ENCODE measurements around the gene COMMD9. TPM values are rescaled to one million over a fixed set of nuclear protein-coding genes. Genes with fewer than 3 reads are reported as not detected.

COMMD9 gene
- total and polyA plus RNA-seq, 10 of the 15 experiments (the other 5 are each of a cell fraction or from before 2014, with no cell fraction given), result 31.4 to 119 (median 56.2) TPM

DNA sequence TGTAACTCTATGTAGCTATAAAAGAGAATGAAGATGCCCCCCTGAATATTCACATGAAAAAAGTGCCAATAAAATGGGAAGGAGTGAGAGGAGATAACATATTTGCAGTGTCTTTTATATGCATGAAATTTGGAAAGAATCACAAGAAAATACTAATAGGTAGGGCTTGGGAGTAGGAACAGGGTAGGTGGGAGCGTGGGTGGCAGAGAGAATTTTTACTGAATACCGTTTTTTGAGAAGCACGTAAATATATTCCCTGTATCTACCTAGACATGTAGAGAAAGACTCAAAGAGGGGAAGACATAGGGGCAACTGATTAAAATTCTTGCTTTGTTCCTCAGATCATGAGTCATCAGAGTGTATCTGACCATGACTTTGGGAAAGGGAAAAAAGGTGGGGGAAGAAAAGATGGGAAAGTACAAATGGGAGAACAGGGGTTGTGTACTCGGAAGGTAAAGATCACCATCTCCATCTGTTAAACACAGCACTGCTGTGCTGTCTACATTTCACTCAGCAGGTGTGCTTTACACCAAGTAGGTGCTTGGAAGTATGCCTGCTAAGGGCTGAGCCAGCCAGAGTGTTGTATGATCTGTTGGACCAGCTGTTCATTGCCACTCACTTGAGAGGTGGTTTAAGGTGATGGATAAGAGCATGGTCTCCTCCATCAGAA, 22.8 kb upstream of the COMMD9 start:
- SMC1A ChIA-PET (ENCODE audit: uncharacterized antibody, unreplicated experiment), result interaction anchor here (1.0 to 2.1 kb wide), 5 partner anchors 16 to 166 kb away, joined by 3 to 9 read pairs (median 4); no protein-coding TSS in a partner anchor
- DNase-seq (ENCODE audit: low read depth, low spot score) (no peak), ATAC-seq (peak; percentile 31), FAIRE-seq (no peak)
- WGBS (ENCODE audit: insufficient coverage, insufficient replicate concordance, low lambda C conversion rate, missing lambda C conversion rate), result 29% methylated on average over 4 of the region's 4 CpGs
- no peak for TF ChIP-seq BCL11A (IDR thresholded peaks at IDR 0.05; ENCODE audit: low read depth, low read length)
- Histone ChIP-seq H3K4me1 (ENCODE audit: control insufficient read depth, insufficient read depth, low read length) (no peaks in the 10 kb centered on the region), H3K4me3 (no peak overlapping the region), H3K9ac (ENCODE audit: control insufficient read depth, insufficient read depth, low read length) (no peak overlapping the region), H3K36me3 (ENCODE audit: control insufficient read depth in 2 of 2, insufficient read depth in 2 of 2, low read length in 1 of 2) (no peaks in the 10 kb centered on the region), H4K20me1 (ENCODE audit: control insufficient read depth, insufficient read depth) (no peaks in the 10 kb centered on the region), H3K27me3 (replicated peaks in 1 of 2; ENCODE audit: control insufficient read depth in 2 of 2, insufficient read depth in 2 of 2, low read length in 1 of 2) (peaks cover 0 to 2% of the 10 kb centered on the region in 2 experiments; a peak in 1 of 4 replicates), H3K79me2 (ENCODE audit: control insufficient read depth, insufficient read depth, low read length) (no peaks in the 10 kb centered on the region), H3K4me2 (ENCODE audit: control insufficient read depth, insufficient read depth) (no peak overlapping the region), H3K9me3 (replicated peaks; ENCODE audit: control insufficient read depth, insufficient read depth, low read length) (no peaks in the 10 kb centered on the region), H3K27ac (ENCODE audit: control insufficient read depth, insufficient read depth) (no peak overlapping the region), H2AFZ (ENCODE audit: control insufficient read depth, low read depth, low read length) (no peak overlapping the region)
- POLR2A ChIA-PET, result no interaction called here
- no TSS peak for BruUV-seq (replicated peaks)
- CTCF ChIA-PET, result interaction anchor here (1.4 to 3.6 kb wide), 4 partner anchors 20 to 181 kb away, joined by 3 to 25 read pairs (median 6); no protein-coding TSS in a partner anchor
- in situ Hi-C loops (cut with MboI) (no loop called here), intact Hi-C loops (cut with micrococcal nuclease; ENCODE audit: unreplicated experiment) (loop anchor here (2.0 kb wide), 1 partner anchor 43 kb away; no protein-coding TSS in a partner anchor)
- RAD21 ChIA-PET (ENCODE audit: unreplicated experiment), result interaction anchor here (0.8 to 1.9 kb wide), 5 partner anchors 18 to 181 kb away, joined by 3 to 5 read pairs (median 4); no protein-coding TSS in a partner anchor

DNA sequence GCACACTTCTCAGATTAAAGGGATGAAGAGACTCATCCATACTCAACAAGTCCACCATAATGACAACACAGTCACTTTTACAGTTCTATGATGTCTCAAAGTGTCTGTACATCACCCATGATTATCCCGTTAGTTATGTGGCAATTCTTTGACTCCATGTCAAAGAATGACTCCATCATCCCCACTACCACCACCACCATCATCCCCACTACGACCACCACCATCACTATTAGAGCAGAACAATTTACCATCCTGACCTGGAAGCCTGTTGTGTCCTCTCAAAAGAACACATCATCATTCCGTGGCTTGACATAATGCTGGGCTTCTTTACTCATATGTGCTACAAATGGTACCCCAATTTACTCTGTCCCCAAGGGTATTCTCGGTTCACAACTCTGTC, 20.6 kb upstream of the COMMD9 start:
- Histone ChIP-seq H3K9me3 (replicated peaks; ENCODE audit: control insufficient read depth, insufficient read depth, low read length) (no peaks in the 10 kb centered on the region), H2AFZ (ENCODE audit: control insufficient read depth, low read depth, low read length) (no peak overlapping the region), H3K27ac (ENCODE audit: control insufficient read depth, insufficient read depth) (no peak overlapping the region), H4K20me1 (ENCODE audit: control insufficient read depth, insufficient read depth) (no peaks in the 10 kb centered on the region), H3K9ac (ENCODE audit: control insufficient read depth, insufficient read depth, low read length) (no peak overlapping the region), H3K27me3 (replicated peaks in 1 of 2; ENCODE audit: control insufficient read depth in 2 of 2, insufficient read depth in 2 of 2, low read length in 1 of 2) (peaks cover 0 to 2% of the 10 kb centered on the region in 2 experiments; a peak in 1 of 4 replicates), H3K36me3 (ENCODE audit: control insufficient read depth in 2 of 2, insufficient read depth in 2 of 2, low read length in 1 of 2) (no peaks in the 10 kb centered on the region), H3K4me1 (ENCODE audit: control insufficient read depth, insufficient read depth, low read length) (no peaks in the 10 kb centered on the region), H3K4me3 (no peak overlapping the region), H3K79me2 (ENCODE audit: control insufficient read depth, insufficient read depth, low read length) (no peaks in the 10 kb centered on the region), H3K4me2 (ENCODE audit: control insufficient read depth, insufficient read depth) (no peak overlapping the region)
- SMC1A ChIA-PET (ENCODE audit: uncharacterized antibody, unreplicated experiment), result interaction anchor here (1.1 to 3.3 kb wide), 2 partner anchors 169 kb away, joined by 4 to 44 read pairs; no protein-coding TSS in a partner anchor
- in situ Hi-C loops (cut with MboI), result loop anchor here (10.0 kb wide), 1 partner anchor 165 kb away; no protein-coding TSS in a partner anchor
- POLR2A ChIA-PET, result no interaction called here
- BruUV-seq (replicated peaks), result no TSS peak
- CTCF ChIA-PET, result interaction anchor here (0.9 to 2.0 kb wide), 4 partner anchors 17 to 169 kb away, joined by 4 to 10 read pairs (median 6); no protein-coding TSS in a partner anchor
- TF ChIP-seq YY1 (IDR thresholded peaks at IDR 0.05; ENCODE audit: low read depth, low read length) (no peak), CHD4 (IDR thresholded peaks at IDR 0.05) (no peak), MEF2B (IDR thresholded peaks at IDR 0.05; ENCODE audit: partially characterized antibody, poor library complexity, severe bottlenecking) (no peak), ETV6 (conservative IDR thresholded peaks at IDR 0.05 in 1 of 2, IDR thresholded peaks at IDR 0.05 in 1 of 2; ENCODE audit: borderline replicate concordance in 1 of 2, low read depth in 1 of 2) (no peak)
- TF ChIP-seq, protein P1, sequence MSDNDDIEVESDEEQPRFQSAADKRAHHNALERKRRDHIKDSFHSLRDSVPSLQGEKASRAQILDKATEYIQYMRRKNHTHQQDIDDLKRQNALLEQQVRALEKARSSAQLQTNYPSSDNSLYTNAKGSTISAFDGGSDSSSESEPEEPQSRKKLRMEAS (IDR thresholded peaks at IDR 0.05; ENCODE audit: low read depth, low read length), result no peak
- intact Hi-C loops (cut with micrococcal nuclease; ENCODE audit: unreplicated experiment), result no loop called here
- no peak for DNase-seq (ENCODE audit: low read depth, low spot score)
- WGBS (ENCODE audit: insufficient coverage, insufficient replicate concordance, low lambda C conversion rate, missing lambda C conversion rate), result 16% methylated on average over 4 of the region's 4 CpGs
- RAD21 ChIA-PET (ENCODE audit: unreplicated experiment), result no interaction called here
- FAIRE-seq, result peak; percentile 52
- no peak for ATAC-seq
